ENCODE results near the gene MBD6. TPM values are rescaled to one million over a fixed set of nuclear protein-coding genes. Genes with fewer than 3 reads are reported as not detected.
"Not testable (repeated sequence)": the region's sequence is repeated elsewhere in the genome, so short reads cannot be mapped to it uniquely, and the experiment has no call there.

The MBD6 gene
- total RNA-seq, 1 donor from 2014 or later: 33.1 TPM

GRCh38 chr12:57490126-57490525 lies 32.5 kb upstream of the MBD6 start:
- Histone ChIP-seq H3K27me3 (ENCODE audit: low read depth) (no peaks in the 10 kb centered on the region), H3K4me3 (no peak overlapping the region), H3K36me3 (peaks cover 46% of the 10 kb centered on the region), H3K9me3 (replicated peaks) (no peaks in the 10 kb centered on the region), H3K27ac (replicated peaks) (no peak overlapping the region), H3K4me1 (peaks cover 25% of the 10 kb centered on the region)
- DNase-seq: no peak
- intact Hi-C loops (cut with micrococcal nuclease): no loop called here
- no peak for TF ChIP-seq CTCF (IDR thresholded peaks at IDR 0.05; ENCODE audit: borderline replicate concordance)

- Histone ChIP-seq H3K4me1 (peaks cover 25% of the 10 kb centered on the region), H3K9me3 (replicated peaks) (no peaks in the 10 kb centered on the region), H3K27me3 (ENCODE audit: low read depth) (no peaks in the 10 kb centered on the region), H3K36me3 (peaks cover 58% of the 10 kb centered on the region), H3K27ac (replicated peaks) (no peak overlapping the region), H3K4me3 (no peak overlapping the region)
- intact Hi-C loops (cut with micrococcal nuclease): no loop called here
- no peak for DNase-seq
- no peak for TF ChIP-seq CTCF (IDR thresholded peaks at IDR 0.05; ENCODE audit: borderline replicate concordance)
These were observed 31.0 kb upstream of the MBD6 start for GRCh38 chr12:57491393-57492280.

GRCh38 chr12:57495051-57495701 lies 27.4 kb upstream of the MBD6 start:
- intact Hi-C loops (cut with micrococcal nuclease); H3K27ac ChIP-seq (replicated peaks); H3K4me3 ChIP-seq; H3K27me3 ChIP-seq (ENCODE audit: low read depth); H3K4me1 ChIP-seq; DNase-seq; H3K9me3 ChIP-seq (replicated peaks): not testable (repeated sequence)
- H3K36me3 ChIP-seq: peaks cover 73% of the 10 kb centered on the region

- Histone ChIP-seq H3K27ac (replicated peaks) (no peak overlapping the region), H3K36me3 (peaks cover 73% of the 10 kb centered on the region), H3K27me3 (ENCODE audit: low read depth) (no peaks in the 10 kb centered on the region), H3K4me1 (no peaks in the 10 kb centered on the region), H3K9me3 (replicated peaks) (no peaks in the 10 kb centered on the region), H3K4me3 (no peak overlapping the region)
- intact Hi-C loops (cut with micrococcal nuclease): no loop called here
- no peak for TF ChIP-seq CTCF (IDR thresholded peaks at IDR 0.05; ENCODE audit: borderline replicate concordance)
- DNase-seq: no peak
These were observed 25.8 kb upstream of the MBD6 start for GRCh38 chr12:57496822-57497221.

- no peaks in the 10 kb centered on the region for H3K4me1 ChIP-seq
- no peaks in the 10 kb centered on the region for H3K9me3 ChIP-seq (replicated peaks)
These were observed 25.1 kb upstream of the MBD6 start for GRCh38 chr12:57497223-57498131.

More at GRCh38 chr12:57497223-57498131, 25.1 kb upstream of the MBD6 start:
- Histone ChIP-seq H3K4me3 (no peak overlapping the region), H3K36me3 (peaks cover 73% of the 10 kb centered on the region), H3K27me3 (ENCODE audit: low read depth) (no peaks in the 10 kb centered on the region), H3K27ac (replicated peaks) (no peak overlapping the region)
- TF ChIP-seq CTCF (IDR thresholded peaks at IDR 0.05; ENCODE audit: borderline replicate concordance): no peak
- intact Hi-C loops (cut with micrococcal nuclease): no loop called here
- DNase-seq: no peak

All from left ventricle myocardium inferior (tissue), 1 donor.